K562 (cell line): ENCODE measurements around the gene MFSD6. TPM values are rescaled to one million over a fixed set of nuclear protein-coding genes. Genes with fewer than 3 reads are reported as not detected.

Source experiments
- CBFA2T3 ChIP-seq: fragments of 450-650 bp; IDR thresholded peaks from 2 replicates; pipeline ENCODE4 v1.6.1; 2017
- CBX3 ChIP-seq, 2 experiments: IDR thresholded peaks; 1 replicate in 1 of 2; 2 replicates in 1 of 2; pipeline ENCODE4 v1.6.1; 2012; ENCODE audit warnings: inconsistent platforms in 2 of 2, low read length in 2 of 2, borderline replicate concordance in 1 of 2, control low read depth in 1 of 2
- CCNT2 ChIP-seq: IDR thresholded peaks from 2 replicates; pipeline ENCODE4 v1.6.1; 2011; ENCODE audit warnings: borderline replicate concordance, low read depth, mild to moderate bottlenecking, moderate library complexity, mixed read lengths, low read length; ENCODE audit not compliant: insufficient read length; ENCODE audit errors: extremely low read depth
- CREM ChIP-seq: IDR thresholded peaks from 2 replicates; pipeline ENCODE4 v1.6.1; 2014; ENCODE audit warnings: antibody characterized with exemption, low read depth
- CSDE1 ChIP-seq, 2 experiments: fragments of 450-650 bp; IDR thresholded peaks; 2 replicates each; pipeline ENCODE4 v1.6.1; 2016; ENCODE audit warnings: mild to moderate bottlenecking in 1 of 2
- CTBP1 ChIP-seq: fragments of 450-650 bp; IDR thresholded peaks from 2 replicates; pipeline ENCODE4 v1.6.1; 2016; ENCODE audit warnings: borderline replicate concordance
- DIDO1 ChIP-seq: fragments of 450-650 bp; IDR thresholded peaks from 2 replicates; pipeline ENCODE4 v1.6.1; 2016; ENCODE audit warnings: low read depth, missing biosample characterization, missing genetic modification characterization
- DMBX1 ChIP-seq: fragments of 250-450 bp; sonication (Bioruptor Pico); IDR thresholded peaks from 2 replicates; pipeline ENCODE4 v1.8.0; 2022; ENCODE audit warnings: inconsistent platforms, mild to moderate bottlenecking, moderate library complexity, borderline replicate concordance
- ESRRA ChIP-seq: fragments of 450-650 bp; IDR thresholded peaks from 2 replicates; pipeline ENCODE4 v1.6.1; 2014; ENCODE audit warnings: low read depth, mild to moderate bottlenecking, moderate library complexity, borderline replicate concordance
- FOSL1 ChIP-seq: fragments of 200-800 bp; sonication (Bioruptor generic); conservative IDR thresholded peaks from 2 replicates; pipeline ENCODE4 v1.6.1; 2016; ENCODE audit warnings: missing genetic modification characterization, missing compliant biosample characterization
- FOXA3 ChIP-seq, 2 experiments: fragments of 450-650 bp in 1 of 2; sonication (generic) in 1 of 2; formaldehyde crosslinking; IDR thresholded peaks in 1 of 2; conservative IDR thresholded peaks in 1 of 2; 2 replicates each; pipeline versions ENCODE4 v1.4.0 to v1.8.0; 2020 to 2022; ENCODE audit warnings: mild to moderate bottlenecking in 2 of 2, missing genetic modification reagents in 1 of 2
- HDAC8 ChIP-seq: fragments of 450-650 bp; IDR thresholded peaks from 2 replicates; pipeline ENCODE4 v1.6.1; 2016; ENCODE audit warnings: mild to moderate bottlenecking, missing genetic modification characterization, moderate library complexity, missing compliant biosample characterization
- L3MBTL2 ChIP-seq: fragments of 450-650 bp; IDR thresholded peaks from 2 replicates; pipeline ENCODE4 v1.6.1; 2016; ENCODE audit warnings: mild to moderate bottlenecking, moderate library complexity
- LEF1 ChIP-seq: fragments of 450-650 bp; IDR thresholded peaks from 2 replicates; pipeline ENCODE4 v1.6.1; 2016; ENCODE audit warnings: mild to moderate bottlenecking
- MYNN ChIP-seq, 2 experiments: sonication (generic); formaldehyde crosslinking in 1 of 2; IDR thresholded peaks; 2 replicates each; pipeline versions ENCODE4 v1.5.0 to v1.6.1; 2016 to 2020; ENCODE audit warnings: antibody characterized with exemption in 1 of 2, missing genetic modification reagents in 1 of 2
- NCOA2 ChIP-seq, 2 experiments: fragments of 450-650 bp; IDR thresholded peaks; 2 replicates each; pipeline ENCODE4 v1.6.1; 2018; ENCODE audit warnings: mild to moderate bottlenecking in 2 of 2, moderate library complexity in 1 of 2; ENCODE audit not compliant: partially characterized antibody in 2 of 2
- NCOR1 ChIP-seq: fragments of 450-650 bp; IDR thresholded peaks from 2 replicates; pipeline ENCODE4 v1.6.1; 2016; ENCODE audit warnings: mild to moderate bottlenecking, moderate library complexity
- POLR2AphosphoS2 ChIP-seq: IDR thresholded peaks from 2 replicates; pipeline ENCODE4 v1.6.1; 2012; ENCODE audit warnings: low read length, improper control_type of control experiment
- SMARCC2 ChIP-seq: fragments of 450-650 bp; IDR thresholded peaks from 2 replicates; pipeline ENCODE4 v1.6.1; 2017; ENCODE audit warnings: antibody characterized with exemption, moderate library complexity, mild to moderate bottlenecking, low read depth
- TAL1 ChIP-seq: fragments of 450-650 bp; IDR thresholded peaks from 2 replicates; pipeline ENCODE4 v1.6.1; 2016; ENCODE audit warnings: mild to moderate bottlenecking
- TCF3 ChIP-seq: sonication (generic); formaldehyde crosslinking; IDR thresholded peaks from 2 replicates; pipeline ENCODE4 v1.4.0; 2020; ENCODE audit warnings: mild to moderate bottlenecking, missing genetic modification reagents
- TRIM24 ChIP-seq, 2 experiments: fragments of 450-650 bp; IDR thresholded peaks; 2 replicates each; pipeline ENCODE4 v1.6.1; 2016
- ZNF232 ChIP-seq: sonication (generic); formaldehyde crosslinking; IDR thresholded peaks from 2 replicates; pipeline ENCODE4 v1.8.0; 2022; ENCODE audit warnings: mild to moderate bottlenecking, missing genetic modification reagents
- polyA plus RNA-seq, 8 experiments: library from polyadenylated mRNA; depleted of rRNA in 4 of 8; stranded (reverse) in 5 of 8; unstranded in 3 of 8; fragments of >200 nt; fragmentation: Nextera tagmentation in 2 of 8; fragmentation: Illumina TruSeq in 1 of 8; extraction: Ambion mirVana in 2 of 8; extraction: Trizol in 1 of 8; gene quantifications; 2 replicates each; pipeline versions ENCODE4 v1.2.1 to v1.2.3, GENCODE V29; 2011 to 2014; ENCODE audit warnings: inconsistent platforms in 1 of 8, missing spikeins in 1 of 8
- total RNA-seq, 7 experiments: library from RNA; depleted of rRNA in 6 of 7; stranded (reverse); fragments of >200 nt in 6 of 7; fragmentation: Illumina TruSeq in 2 of 7; extraction: Trizol in 2 of 7; gene quantifications; 2 replicates each; pipeline versions ENCODE4 v1.2.1 to v1.2.3, GENCODE V29; 2011 to 2021; ENCODE audit warnings: low replicate concordance in 1 of 7
- TF ChIP-seq, protein P1 (sequence below): fragments of 200-800 bp; sonication (Bioruptor generic); IDR thresholded peaks from 2 replicates; pipeline ENCODE4 v1.6.1; 2016; ENCODE audit warnings: missing genetic modification characterization, missing compliant biosample characterization

Gene MFSD6
- total and polyA plus RNA-seq, 9 of the 15 experiments (the other 6 are each of a cell fraction or from before 2014, with no cell fraction given), result 1.1 to 7.9 (median 4.4) TPM

DNA sequence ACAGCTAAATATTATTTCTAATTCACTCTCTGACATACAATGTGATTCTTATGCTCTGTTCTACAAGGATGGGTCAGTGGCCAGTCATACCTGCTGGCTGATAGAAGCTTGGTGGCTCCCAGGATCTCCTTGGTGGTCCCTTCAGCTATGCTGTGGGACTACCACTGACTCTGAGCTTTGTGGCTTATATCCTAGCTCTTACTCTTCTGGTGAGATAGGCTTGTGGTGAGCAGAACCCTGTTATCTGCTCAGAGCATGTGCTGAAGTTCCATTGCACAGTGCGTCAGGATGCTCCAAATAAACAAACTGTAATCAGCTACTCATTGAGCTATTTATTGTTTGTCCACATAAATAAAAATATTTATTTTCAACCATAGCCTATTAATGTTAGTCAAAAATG lies 51.7 kb downstream of the MFSD6 start (continued):
- TF ChIP-seq, protein P1, sequence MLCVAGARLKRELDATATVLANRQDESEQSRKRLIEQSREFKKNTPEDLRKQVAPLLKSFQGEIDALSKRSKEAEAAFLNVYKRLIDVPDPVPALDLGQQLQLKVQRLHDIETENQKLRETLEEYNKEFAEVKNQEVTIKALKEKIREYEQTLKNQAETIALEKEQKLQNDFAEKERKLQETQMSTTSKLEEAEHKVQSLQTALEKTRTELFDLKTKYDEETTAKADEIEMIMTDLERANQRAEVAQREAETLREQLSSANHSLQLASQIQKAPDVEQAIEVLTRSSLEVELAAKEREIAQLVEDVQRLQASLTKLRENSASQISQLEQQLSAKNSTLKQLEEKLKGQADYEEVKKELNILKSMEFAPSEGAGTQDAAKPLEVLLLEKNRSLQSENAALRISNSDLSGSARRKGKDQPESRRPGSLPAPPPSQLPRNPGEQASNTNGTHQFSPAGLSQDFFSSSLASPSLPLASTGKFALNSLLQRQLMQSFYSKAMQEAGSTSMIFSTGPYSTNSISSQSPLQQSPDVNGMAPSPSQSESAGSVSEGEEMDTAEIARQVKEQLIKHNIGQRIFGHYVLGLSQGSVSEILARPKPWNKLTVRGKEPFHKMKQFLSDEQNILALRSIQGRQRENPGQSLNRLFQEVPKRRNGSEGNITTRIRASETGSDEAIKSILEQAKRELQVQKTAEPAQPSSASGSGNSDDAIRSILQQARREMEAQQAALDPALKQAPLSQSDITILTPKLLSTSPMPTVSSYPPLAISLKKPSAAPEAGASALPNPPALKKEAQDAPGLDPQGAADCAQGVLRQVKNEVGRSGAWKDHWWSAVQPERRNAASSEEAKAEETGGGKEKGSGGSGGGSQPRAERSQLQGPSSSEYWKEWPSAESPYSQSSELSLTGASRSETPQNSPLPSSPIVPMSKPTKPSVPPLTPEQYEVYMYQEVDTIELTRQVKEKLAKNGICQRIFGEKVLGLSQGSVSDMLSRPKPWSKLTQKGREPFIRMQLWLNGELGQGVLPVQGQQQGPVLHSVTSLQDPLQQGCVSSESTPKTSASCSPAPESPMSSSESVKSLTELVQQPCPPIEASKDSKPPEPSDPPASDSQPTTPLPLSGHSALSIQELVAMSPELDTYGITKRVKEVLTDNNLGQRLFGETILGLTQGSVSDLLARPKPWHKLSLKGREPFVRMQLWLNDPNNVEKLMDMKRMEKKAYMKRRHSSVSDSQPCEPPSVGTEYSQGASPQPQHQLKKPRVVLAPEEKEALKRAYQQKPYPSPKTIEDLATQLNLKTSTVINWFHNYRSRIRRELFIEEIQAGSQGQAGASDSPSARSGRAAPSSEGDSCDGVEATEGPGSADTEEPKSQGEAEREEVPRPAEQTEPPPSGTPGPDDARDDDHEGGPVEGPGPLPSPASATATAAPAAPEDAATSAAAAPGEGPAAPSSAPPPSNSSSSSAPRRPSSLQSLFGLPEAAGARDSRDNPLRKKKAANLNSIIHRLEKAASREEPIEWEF (CRISPR knock-in tag), result no peak
- TF ChIP-seq SMARCC2, result peak; percentile 73
- no peak for TF ChIP-seq NCOA2 (IDR thresholded peaks at IDR 0.05; ENCODE audit: partially characterized antibody in 2 of 2)
- peak in 1 of 2 experiments; percentile 72; a peak in 2 of 4 replicates for TF ChIP-seq FOXA3 (CRISPR knock-in tag; conservative IDR thresholded peaks at IDR 0.05 in 1 of 2, IDR thresholded peaks at IDR 0.05 in 1 of 2)
- TF ChIP-seq POLR2AphosphoS2, result no peak
- TF ChIP-seq NCOR1, result peak; percentile 78
- peak; percentile 89 for TF ChIP-seq CBFA2T3
- TF ChIP-seq FOSL1 (tag), result peak; percentile 76
- TF ChIP-seq LEF1, result peak; percentile 36; the same call in 1 of the 2 replicates
- peak; percentile 52; the same call in 1 of the 2 replicates for TF ChIP-seq DMBX1 (CRISPR knock-in tag)
- TF ChIP-seq TCF3, result peak; percentile 94
- TF ChIP-seq TAL1, result peak; percentile 89
- TF ChIP-seq CREM, result peak; percentile 85
- TF ChIP-seq CBX3 (IDR thresholded peaks at IDR 0.05; ENCODE audit: borderline replicate concordance in 1 of 2, low read length in 2 of 2), result peak in 1 of 2 experiments; percentile 58; a peak in 1 of 3 replicates
- no peak for TF ChIP-seq CSDE1 (IDR thresholded peaks at IDR 0.05)
- peak in 1 of 2 experiments; percentile 33; a peak in 1 of 4 replicates for TF ChIP-seq TRIM24 (IDR thresholded peaks at IDR 0.05)
- peak; percentile 29; the same call in 1 of the 2 replicates for TF ChIP-seq L3MBTL2
- TF ChIP-seq CTBP1, result peak; percentile 61; the same call in 1 of the 2 replicates
- peak; percentile 56; the same call in 1 of the 2 replicates for TF ChIP-seq ESRRA
- no peak for TF ChIP-seq DIDO1
- TF ChIP-seq CCNT2, result peak; percentile 44
- 0 out of 2 replicates have a peak, but pooled peaks have one; percentile 16 for TF ChIP-seq MYNN (IDR thresholded peaks at IDR 0.05)
- no peak for TF ChIP-seq MYNN (CRISPR knock-in tag; IDR thresholded peaks at IDR 0.05)
- TF ChIP-seq HDAC8, result no peak
- no peak for TF ChIP-seq ZNF232 (CRISPR knock-in tag)
